ENCODE results near the gene MICAL3.

GRCh38 chr22:17743661-17744411, 280.5 kb downstream of the MICAL3 start:
- TF ChIP-seq CTCF (IDR thresholded peaks at IDR 0.05) (no peak), EZH2 (IDR thresholded peaks at IDR 0.05) (no peak)

All from neural progenitor cell (in vitro differentiated cells).